ENCODE data around the gene RAP1GAP2.
"Not testable (repeated sequence)": the region's sequence is repeated elsewhere in the genome, so short reads cannot be mapped to it uniquely, and the experiment has no call there.

Gene RAP1GAP2

GRCh38 chr17:2995886-2996809 lies 199.9 kb downstream of the RAP1GAP2 start:
- no peak for TF ChIP-seq CTCF (conservative IDR thresholded peaks at IDR 0.05; ENCODE audit: low read depth, low read length)
- no peak overlapping the region for H3K4me3 ChIP-seq (ENCODE audit: low read length)
- no peak for DNase-seq (ENCODE audit: low read depth)

- TF ChIP-seq CTCF (conservative IDR thresholded peaks at IDR 0.05; ENCODE audit: low read depth, low read length) = no peak
- no peak for DNase-seq (ENCODE audit: low read depth)
- H3K4me3 ChIP-seq (ENCODE audit: low read length) = no peak overlapping the region
Observed at GRCh38 chr17:2996810-2997670, 200.8 kb downstream of the RAP1GAP2 start.

GRCh38 chr17:2998469-2998901 lies 202.2 kb downstream of the RAP1GAP2 start:
- not testable (repeated sequence) for DNase-seq (ENCODE audit: low read depth); H3K4me3 ChIP-seq (ENCODE audit: low read length)

- no peak for TF ChIP-seq CTCF (conservative IDR thresholded peaks at IDR 0.05; ENCODE audit: low read depth, low read length)
- no peak overlapping the region for H3K4me3 ChIP-seq (ENCODE audit: low read length)
- no peak for DNase-seq (ENCODE audit: low read depth)
Observed at GRCh38 chr17:3002538-3003295, 206.5 kb downstream of the RAP1GAP2 start.

- H3K4me3 ChIP-seq (ENCODE audit: low read length) = no peak overlapping the region
Observed at GRCh38 chr17:3003296-3004149, 207.3 kb downstream of the RAP1GAP2 start.

More at GRCh38 chr17:3003296-3004149, 207.3 kb downstream of the RAP1GAP2 start:
- DNase-seq (ENCODE audit: low read depth) = no peak
- TF ChIP-seq CTCF (conservative IDR thresholded peaks at IDR 0.05; ENCODE audit: low read depth, low read length) = no peak

All from retinal pigment epithelial cell (primary cell).